Pancreas (tissue), 10 donors: ENCODE measurements around the gene GFY. TPM values are rescaled to one million over a fixed set of nuclear protein-coding genes. Genes with fewer than 3 reads are reported as not detected.

Source experiments
- ATAC-seq, 4 donors: fragments of 200-7000 bp; cut with Tn5 transposase; one replicate each; pipeline versions ENCODE4 v1.8.0 to v1.9.1; 2020; ENCODE audit warnings: mild to moderate bottlenecking in 4 of 4, moderate library complexity in 4 of 4
- DNase-seq, 6 donors: peaks; one replicate each; pipeline ENCODE4 v3.0.0-alpha.2; 2020
- FAIRE-seq: peaks from 2 replicates; lab custom pipeline; 2012; peaks lifted over from hg19 to GRCh38; lab: Jason Lieb, UNC
- H3K27ac ChIP-seq, 4 donors: fragments of 200-600 bp; sonication (generic); 1 replicate in 3 of 4; 2 replicates in 1 of 4; pipeline versions ENCODE4 v1.5.0 to v1.8.0; 2020
- H3K27me3 ChIP-seq, 4 donors: fragments of 200-600 bp; one replicate each; pipeline ENCODE4 v1.8.0; 2021
- H3K36me3 ChIP-seq, 3 donors: fragments of 200-600 bp; sonication (generic) in 1 of 3; one replicate each; pipeline versions ENCODE4 v1.5.0 to v1.8.0; 2020 to 2021
- H3K4me1 ChIP-seq, 3 donors: fragments of 200-600 bp; one replicate each; pipeline ENCODE4 v1.8.0; 2021
- H3K4me3 ChIP-seq, 4 donors: fragments of 200-600 bp; sonication (generic) in 2 of 4; one replicate each; pipeline versions ENCODE4 v1.5.0 to v1.8.0; 2020 to 2021
- H3K9me3 ChIP-seq, 4 donors: fragments of 200-600 bp; one replicate each; pipeline ENCODE4 v1.8.0; 2021
- CTCF ChIP-seq, 4 donors: fragments of 200-600 bp; sonication (generic) in 3 of 4; IDR thresholded peaks; one replicate each; pipeline versions ENCODE4 v1.5.0 to v1.8.0; 2021; ENCODE audit warnings: antibody characterized with exemption in 4 of 4
- WGBS, 2 donors: extraction: QIAGEN DNeasy Blood & Tissue Kit; methylation state at CpG; one replicate each; pipeline ENCODE4 v1.1.7; 2013; 5-methylcytosine and 5-hydroxymethylcytosine counted together
- intact Hi-C, 3 donors: fragments of 100-400 bp; cut with DNase I; formaldehyde crosslinking; loops; one replicate each; pipeline versions ENCODE4 v1.11.1 to v1.14.2; 2022
- polyA plus RNA-seq, 2 donors: library from polyadenylated mRNA; stranded (reverse); fragments of 200-250 nt; gene quantifications; one replicate each; pipeline ENCODE4 v1.2.3, GENCODE V29; 2013
- total RNA-seq, 6 donors: library from RNA; stranded (reverse); fragmentation: NEBNext Ultra II Directional in 4 of 6; extraction: Animal tissue kit (Norgen Biotek cat#: 25700) in 4 of 6; gene quantifications; one replicate each; pipeline versions ENCODE4 v1.2.1 to v1.2.4, GENCODE V29; 2021 to 2023
- donor health status: healthy with polysubstance abuse.
- donor health status: DM: no; HTN: no; CAD: no; lungs with moderate emphysema.
- donor health status: DM: no; HTN: no; CAD: no.
- donor health status: control.
- donor health status: control.
- donor health status: Bipolar disorder and iron deficiency.
- donor health status: DM: yes; HTN: yes; CAD: no.
- donor health status: DM: no; HTN: no; CAD: no.
- donor health status: DM: no; HTN: no; CAD: no.
- donor health status: DM: yes; HTN: yes; CAD: no.

Gene GFY
- total and polyA plus RNA-seq, 8 donors: not detected

GRCh38 chr19:49434907-49435583 is 9.9 kb downstream of the GFY start:
- Histone ChIP-seq H3K4me1 (no peaks in the 10 kb centered on the region), H3K27ac (no peak overlapping the region), H3K4me3 (no peak overlapping the region), H3K9me3 (no peaks in the 10 kb centered on the region), H3K36me3 (no peaks in the 10 kb centered on the region), H3K27me3 (peaks cover 0 to 37% (median 0%) of the 10 kb centered on the region in 4 donors)
- TF ChIP-seq CTCF (IDR thresholded peaks at IDR 0.05): no peak
- intact Hi-C loops: loop anchor here in 2 of 3 donors (5.0 kb wide), 1 partner anchor 38 kb away; no protein-coding TSS in a partner anchor
- WGBS, 2 donors: 74 to 82% methylated on average over 18 of the region's 18 CpGs
- FAIRE-seq: no peak
- DNase-seq: no peak
- no peak for ATAC-seq

- DNase-seq: no peak
- TF ChIP-seq CTCF (IDR thresholded peaks at IDR 0.05): no peak
- Histone ChIP-seq H3K4me3 (no peak overlapping the region), H3K27me3 (peaks cover 0 to 36% (median 0%) of the 10 kb centered on the region in 4 donors), H3K9me3 (no peaks in the 10 kb centered on the region), H3K4me1 (no peaks in the 10 kb centered on the region), H3K36me3 (no peaks in the 10 kb centered on the region), H3K27ac (no peak overlapping the region)
- WGBS, 2 donors: 79 to 80% methylated on average over 10 of the region's 10 CpGs
- intact Hi-C loops: loop anchor here in 2 of 3 donors (5.0 kb wide), 1 partner anchor 38 kb away; no protein-coding TSS in a partner anchor
- no peak for ATAC-seq
- no peak for FAIRE-seq
Measured at GRCh38 chr19:49435670-49436069, 10.5 kb downstream of the GFY start.

- H3K27ac ChIP-seq: no peak overlapping the region
- H3K9me3 ChIP-seq: no peaks in the 10 kb centered on the region
- 14% methylated on average over 40 to 42 of the region's 42 CpGs for WGBS, 2 donors
- ATAC-seq: peak in 1 of 4 donors; percentile 26
- H3K36me3 ChIP-seq: no peaks in the 10 kb centered on the region
- intact Hi-C loops: loop anchor here in 2 of 3 donors (5.0 kb wide), 1 partner anchor 39 kb away; no protein-coding TSS in a partner anchor
- no peak for FAIRE-seq
- H3K4me3 ChIP-seq: no peak overlapping the region
- H3K27me3 ChIP-seq: peaks cover 0 to 29% (median 0%) of the 10 kb centered on the region in 4 donors
- no peak for TF ChIP-seq CTCF (IDR thresholded peaks at IDR 0.05)
- no peaks in the 10 kb centered on the region for H3K4me1 ChIP-seq
- peak in 2 of 6 donors; percentile 55 to 67 for DNase-seq
Measured at GRCh38 chr19:49436381-49437017, 11.3 kb downstream of the GFY start.

GRCh38 chr19:49437231-49437630 is 12.0 kb downstream of the GFY start:
- no peak for TF ChIP-seq CTCF (IDR thresholded peaks at IDR 0.05)
- Histone ChIP-seq H3K27ac (no peak overlapping the region), H3K9me3 (no peaks in the 10 kb centered on the region), H3K27me3 (peaks cover 0 to 23% (median 0%) of the 10 kb centered on the region in 4 donors), H3K4me1 (no peaks in the 10 kb centered on the region), H3K4me3 (no peak overlapping the region), H3K36me3 (no peaks in the 10 kb centered on the region)
- intact Hi-C loops: loop anchor here in 2 of 3 donors (5.0 kb wide), 1 partner anchor 40 kb away; no protein-coding TSS in a partner anchor
- ATAC-seq (no peak), FAIRE-seq (no peak), DNase-seq (no peak)
- WGBS, 2 donors: 10 to 16% methylated on average over 8 of the region's 8 CpGs
